Renal cortex interstitium (tissue), 11 donors: Measurements from ENCODE around the gene DUSP2. TPM values are rescaled to one million over a fixed set of nuclear protein-coding genes. Genes with fewer than 3 reads are reported as not detected.
"Not testable (repeated sequence)": the region's sequence is repeated elsewhere in the genome, so short reads cannot be mapped to it uniquely, and the experiment has no call there.

ENCODE experiments used
- DNase-seq, 11 donors: peaks; one replicate each; pipeline ENCODE4 v3.0.0-alpha.2; 2013; ENCODE audit warnings: low read depth in 9 of 11, low spot score in 4 of 11; ENCODE audit errors: extremely low read depth in 1 of 11
- polyA plus RNA-seq, 3 donors: library from polyadenylated mRNA; unstranded; fragments of 120-200 nt; gene quantifications; one replicate each; pipeline ENCODE4 v1.2.1, GENCODE V29; 2013; ENCODE audit not compliant: insufficient read length in 3 of 3

DUSP2 gene
- polyA plus RNA-seq, 3 donors, result 2.1 to 8.9 (median 2.9) TPM

- DNase-seq, result no peak
Observed at GRCh38 chr2:96167407-96168013, 22.3 kb upstream of the DUSP2 start.

- no peak for DNase-seq
Observed at GRCh38 chr2:96164459-96165184, 19.4 kb upstream of the DUSP2 start.

- DNase-seq, result peak in 1 of 11 donors; percentile 65
Observed at GRCh38 chr2:96163768-96164429, 18.7 kb upstream of the DUSP2 start.

DNA sequence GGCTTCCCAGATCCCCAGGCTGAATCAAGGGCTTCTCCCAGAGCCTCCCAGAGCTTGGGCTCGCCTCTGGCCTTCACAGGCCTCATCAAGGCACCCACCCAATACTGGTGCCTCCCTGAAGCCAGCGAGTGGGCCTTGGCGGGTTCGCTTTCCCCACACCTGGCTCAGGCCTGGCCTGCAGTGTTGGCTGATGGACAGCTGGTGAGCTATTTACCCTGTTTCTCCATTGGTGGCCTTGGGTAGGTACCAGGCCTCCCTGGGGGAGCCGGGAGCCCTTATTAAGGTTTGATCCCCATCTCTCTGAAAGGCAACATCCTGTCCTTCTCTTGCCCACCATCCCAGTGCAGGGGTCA lies 18.2 kb upstream of the DUSP2 start:
- DNase-seq, result no peak

DNA sequence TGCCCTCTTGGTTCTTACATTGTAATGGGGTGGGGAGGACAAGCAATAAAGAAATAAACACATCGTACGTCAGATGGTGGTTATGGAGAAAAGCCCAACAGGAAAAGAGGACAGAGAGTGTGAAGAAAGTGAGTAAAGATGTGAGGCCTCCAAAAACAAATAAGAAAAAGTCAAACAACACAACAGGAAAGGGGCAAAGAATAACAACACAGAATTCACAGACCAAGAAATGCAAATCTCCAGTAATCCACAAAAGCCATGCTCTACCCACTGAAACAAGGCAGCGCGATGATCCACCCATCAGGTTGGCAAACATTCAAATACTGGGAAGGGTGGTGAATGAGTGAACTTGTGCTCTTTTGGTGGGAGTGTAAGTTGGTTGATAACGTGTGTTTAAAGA lies 16.7 kb upstream of the DUSP2 start:
- no peak for DNase-seq

DNA sequence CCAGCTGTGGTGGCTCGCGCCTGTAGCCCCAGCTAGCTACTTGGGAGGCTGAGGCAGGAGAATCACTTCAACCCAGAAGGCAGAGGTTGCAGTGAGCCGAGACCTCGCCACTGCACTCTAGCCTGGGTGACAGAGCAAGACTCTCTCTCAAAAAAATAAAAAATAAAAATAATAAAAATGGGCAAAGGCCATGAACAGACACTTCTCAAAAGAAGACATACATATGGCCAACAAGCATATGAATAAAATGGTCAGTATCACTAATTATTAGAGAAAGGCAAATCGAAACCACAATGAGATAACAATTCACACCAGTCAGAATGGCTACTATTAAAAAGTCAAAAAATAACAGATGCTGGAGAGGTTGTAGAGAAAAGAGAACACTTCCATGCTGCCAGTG lies 15.1 kb upstream of the DUSP2 start:
- DNase-seq, result not testable (repeated sequence)

DNA sequence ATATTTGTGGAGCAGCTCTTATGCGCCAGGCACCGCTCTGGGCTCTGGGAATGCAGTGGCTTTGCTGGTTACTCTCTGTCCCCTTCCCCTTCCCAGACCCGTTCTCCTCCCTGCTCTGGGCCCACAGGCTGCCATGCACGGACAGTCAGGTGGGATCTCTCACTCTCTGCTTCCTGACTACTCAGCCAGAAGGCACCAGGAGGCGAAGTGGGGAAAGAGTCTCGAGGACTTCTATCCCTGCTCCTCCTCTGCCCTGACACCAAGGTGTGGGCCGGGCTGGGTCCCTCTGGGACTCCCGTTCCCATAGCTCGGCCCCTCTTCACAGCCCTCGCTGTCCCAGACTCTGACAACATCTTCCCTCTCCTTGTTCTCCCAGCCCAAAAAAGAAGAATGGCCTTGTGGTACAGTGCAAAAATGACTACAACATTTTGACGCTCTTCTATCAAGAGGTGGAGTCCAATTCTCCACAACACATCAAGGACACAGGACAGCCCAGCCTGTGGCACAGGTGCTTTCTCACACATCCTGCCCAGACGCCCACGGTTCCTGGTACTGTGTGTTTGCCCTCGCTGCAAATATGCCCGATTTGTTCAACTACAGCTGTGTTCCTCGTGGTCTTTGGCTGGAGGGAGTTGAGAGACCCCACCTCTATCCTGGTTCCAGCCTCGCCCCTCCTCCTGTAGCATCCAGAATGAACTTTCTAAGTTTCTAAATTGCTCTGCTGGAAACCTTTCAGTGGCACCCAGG lies 14.0 kb upstream of the DUSP2 start:
- DNase-seq, result no peak

DNA sequence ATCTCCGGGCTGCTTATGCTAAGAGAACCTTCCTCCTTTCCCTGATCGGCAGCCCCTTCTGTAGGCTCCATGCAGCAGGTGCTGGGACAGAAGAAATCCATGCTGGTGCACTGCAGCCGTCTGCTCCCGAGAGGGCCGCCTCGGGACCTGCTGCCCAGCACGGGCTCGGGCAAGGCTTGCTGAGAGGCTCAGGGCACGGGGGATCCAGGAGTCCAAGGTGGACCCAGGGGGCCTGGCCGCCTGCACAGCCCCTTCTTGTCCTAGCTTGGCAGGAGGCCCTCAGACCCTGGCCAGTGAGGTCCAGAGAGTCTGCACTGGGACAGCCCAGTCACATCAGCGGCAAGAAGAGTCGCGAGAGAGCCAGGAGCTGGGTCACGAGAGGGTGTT lies 13.3 kb upstream of the DUSP2 start:
- DNase-seq, result no peak

- DNase-seq, result no peak
Observed at GRCh38 chr2:96157649-96158553, 12.7 kb upstream of the DUSP2 start.

DNA sequence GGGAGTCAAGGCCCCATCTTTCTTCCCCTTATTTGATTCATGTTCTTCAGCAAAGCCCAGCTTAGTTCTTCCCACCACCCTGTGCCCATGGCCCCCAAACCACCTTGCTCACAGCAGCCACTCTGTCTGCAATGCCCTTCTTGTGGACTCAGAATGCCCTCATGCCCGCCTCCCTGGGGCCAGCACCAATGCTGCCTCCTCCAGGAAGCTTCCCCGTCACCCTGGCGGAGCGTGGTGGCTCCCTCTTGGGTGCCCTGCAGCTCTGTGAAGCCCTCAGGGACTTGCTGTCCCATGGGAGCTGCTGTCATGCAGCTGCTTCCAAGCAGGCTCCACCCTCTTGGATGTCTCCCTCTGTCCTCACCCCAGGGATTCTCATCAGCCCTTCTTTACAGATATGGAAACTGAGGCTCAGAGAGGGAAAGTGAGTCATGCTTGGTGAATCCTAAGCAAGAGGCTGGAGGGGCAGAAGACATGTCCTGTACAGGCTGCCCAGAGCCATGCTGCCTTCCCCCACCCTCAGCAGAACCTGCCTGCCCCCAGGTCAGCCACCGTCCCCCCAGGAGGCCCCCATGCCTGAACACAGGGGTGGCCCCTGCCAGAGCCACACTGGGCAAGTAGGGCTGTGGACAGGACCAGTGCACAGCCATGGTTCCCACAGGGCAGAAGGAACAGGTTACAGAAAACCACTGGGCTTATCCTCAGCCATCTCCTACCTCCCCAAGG lies 11.8 kb upstream of the DUSP2 start:
- no peak for DNase-seq

- DNase-seq, result no peak
Observed at GRCh38 chr2:96156011-96156820, 11.0 kb upstream of the DUSP2 start.

DNA sequence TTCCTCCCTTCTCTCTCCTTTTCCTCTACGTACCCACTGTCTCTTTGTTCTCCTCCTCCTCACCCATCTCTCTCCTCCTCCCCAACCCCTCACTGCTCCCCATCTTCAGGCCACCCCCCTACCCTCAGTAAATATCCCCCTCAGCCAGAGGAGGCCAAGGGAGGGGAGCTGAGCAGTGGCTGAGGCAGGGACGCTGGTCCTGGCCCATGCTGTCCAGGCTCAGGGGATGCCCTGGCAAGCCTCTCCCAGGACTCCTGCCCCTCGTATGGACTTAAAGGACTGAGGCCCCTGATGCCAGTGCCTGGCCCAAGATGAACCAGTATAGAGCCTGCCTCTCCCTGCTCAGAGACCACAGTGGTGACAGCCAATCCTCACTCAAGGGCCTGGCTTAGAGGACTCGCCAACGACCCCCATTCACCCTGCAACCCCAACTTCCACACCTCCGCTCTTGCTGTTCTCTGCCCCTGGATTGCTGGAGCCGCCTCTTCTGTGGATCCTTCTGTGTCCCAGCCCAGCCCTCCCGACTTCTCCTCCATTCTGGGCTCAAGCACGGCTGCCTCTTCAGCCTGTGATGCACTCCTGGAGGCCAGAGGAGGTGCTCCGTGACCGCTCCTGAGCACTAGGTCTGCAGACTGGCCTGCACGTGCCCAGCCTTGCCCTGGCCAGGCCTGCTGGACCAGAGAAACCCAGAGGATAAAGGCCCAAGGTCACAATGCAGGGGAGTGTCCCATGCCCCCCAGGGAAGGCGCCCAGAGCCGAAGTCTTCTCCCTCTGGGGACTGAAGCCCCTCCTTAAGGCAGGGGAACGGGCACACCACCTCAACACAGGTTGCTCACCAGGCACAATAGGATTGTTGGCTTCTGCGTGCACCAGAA lies 9.5 kb upstream of the DUSP2 start:
- no peak for DNase-seq

DNA sequence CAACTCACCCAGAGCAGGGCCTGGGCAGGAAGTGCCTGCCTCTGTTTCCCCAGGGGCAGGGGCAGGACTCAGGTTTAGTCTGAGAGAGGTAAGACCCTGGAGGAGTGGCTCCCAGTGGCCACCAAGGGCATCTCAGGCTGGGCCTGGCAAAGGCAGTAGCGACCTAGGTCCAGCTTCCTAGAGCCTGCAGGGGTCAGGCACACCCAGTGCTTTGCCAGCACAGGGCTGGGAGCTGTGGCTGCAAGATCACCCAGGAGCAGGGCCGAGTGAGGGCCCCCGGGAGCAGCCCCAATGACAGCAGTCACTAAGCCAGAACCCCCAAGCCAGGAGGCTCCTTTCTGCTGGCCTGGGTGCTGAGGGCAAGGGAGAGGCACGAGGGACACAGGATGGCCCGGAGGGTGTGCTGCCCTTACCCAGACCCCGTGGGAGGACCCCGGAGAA lies 8.8 kb upstream of the DUSP2 start:
- DNase-seq, result no peak

- DNase-seq, result no peak
Observed at GRCh38 chr2:96153291-96153713, 8.1 kb upstream of the DUSP2 start.

- no peak for DNase-seq
Observed at GRCh38 chr2:96152304-96153161, 7.3 kb upstream of the DUSP2 start.
